Liver (tissue), 3 donors: ENCODE measurements around the gene RCAN2.

ENCODE experiments used
- EGR1 ChIP-seq, 2 donors: IDR thresholded peaks; 2 replicates each; pipeline ENCODE4 v1.6.1; 2016 to 2018; ENCODE audit warnings: antibody characterized with exemption in 2 of 2, low read depth in 2 of 2
- FOXA1 ChIP-seq: IDR thresholded peaks from 2 replicates; pipeline ENCODE4 v1.6.1; 2016; ENCODE audit warnings: antibody characterized with exemption
- GABPA ChIP-seq, 2 donors: IDR thresholded peaks in 1 of 2; conservative IDR thresholded peaks in 1 of 2; 2 replicates each; pipeline ENCODE4 v1.6.1; 2016; ENCODE audit warnings: antibody characterized with exemption in 2 of 2, mild to moderate bottlenecking in 1 of 2, moderate library complexity in 1 of 2
- HNF4G ChIP-seq: IDR thresholded peaks from 2 replicates; pipeline ENCODE4 v1.6.1; 2016; ENCODE audit warnings: antibody characterized with exemption
- JUND ChIP-seq, 2 donors: IDR thresholded peaks; 2 replicates each; pipeline ENCODE4 v1.6.1; 2016; ENCODE audit warnings: antibody characterized with exemption in 2 of 2
- SP1 ChIP-seq: IDR thresholded peaks from 2 replicates; pipeline ENCODE4 v1.6.1; 2018; ENCODE audit warnings: antibody characterized with exemption, mild to moderate bottlenecking
- YY1 ChIP-seq: IDR thresholded peaks from 2 replicates; pipeline ENCODE4 v1.6.1; 2016; ENCODE audit warnings: antibody characterized with exemption, mild to moderate bottlenecking
- TF ChIP-seq, protein P1 (sequence below): fragments of 150-350 bp; IDR thresholded peaks from 2 replicates; pipeline ENCODE4 v1.5.1; 2017; ENCODE audit warnings: improper control_type of control experiment, low read depth, low read length; ENCODE audit not compliant: missing input control
- TF ChIP-seq, protein P2 (sequence below): IDR thresholded peaks from 2 replicates; pipeline ENCODE4 v1.6.1; 2016; ENCODE audit warnings: antibody characterized with exemption
- TF ChIP-seq, protein P3 (sequence below): IDR thresholded peaks from 2 replicates; pipeline ENCODE4 v1.6.1; 2016; ENCODE audit warnings: antibody characterized with exemption, mild to moderate bottlenecking
- TF ChIP-seq, protein P4 (sequence below): IDR thresholded peaks from 2 replicates; pipeline ENCODE4 v1.6.1; 2016; ENCODE audit warnings: antibody characterized with exemption
- TF ChIP-seq, protein P5 (sequence below): IDR thresholded peaks from 2 replicates; pipeline ENCODE4 v1.6.1; 2016; ENCODE audit warnings: antibody characterized with exemption
- donor health status: healthy.
- donor health status: healthy.

DNA sequence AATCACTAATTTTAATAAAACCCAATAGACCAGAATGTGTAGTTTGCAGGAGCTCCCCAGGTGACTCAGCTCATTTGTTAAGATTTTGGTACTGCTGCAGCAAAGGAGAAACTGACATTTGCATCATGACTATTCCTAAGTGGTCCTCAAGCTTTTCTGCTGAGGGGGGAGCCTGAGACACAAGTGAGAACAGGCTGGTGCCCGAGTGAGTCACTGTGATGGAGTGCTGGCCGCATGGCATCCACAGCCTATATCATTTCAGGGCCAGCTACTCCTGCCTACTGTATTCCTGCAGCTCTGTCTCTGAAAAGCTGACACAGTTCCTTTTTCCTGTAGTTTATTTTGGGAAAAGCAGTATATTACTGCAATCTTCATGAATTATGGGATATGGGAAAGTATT is 206.8 kb downstream of the RCAN2 start:
- TF ChIP-seq, protein P1, sequence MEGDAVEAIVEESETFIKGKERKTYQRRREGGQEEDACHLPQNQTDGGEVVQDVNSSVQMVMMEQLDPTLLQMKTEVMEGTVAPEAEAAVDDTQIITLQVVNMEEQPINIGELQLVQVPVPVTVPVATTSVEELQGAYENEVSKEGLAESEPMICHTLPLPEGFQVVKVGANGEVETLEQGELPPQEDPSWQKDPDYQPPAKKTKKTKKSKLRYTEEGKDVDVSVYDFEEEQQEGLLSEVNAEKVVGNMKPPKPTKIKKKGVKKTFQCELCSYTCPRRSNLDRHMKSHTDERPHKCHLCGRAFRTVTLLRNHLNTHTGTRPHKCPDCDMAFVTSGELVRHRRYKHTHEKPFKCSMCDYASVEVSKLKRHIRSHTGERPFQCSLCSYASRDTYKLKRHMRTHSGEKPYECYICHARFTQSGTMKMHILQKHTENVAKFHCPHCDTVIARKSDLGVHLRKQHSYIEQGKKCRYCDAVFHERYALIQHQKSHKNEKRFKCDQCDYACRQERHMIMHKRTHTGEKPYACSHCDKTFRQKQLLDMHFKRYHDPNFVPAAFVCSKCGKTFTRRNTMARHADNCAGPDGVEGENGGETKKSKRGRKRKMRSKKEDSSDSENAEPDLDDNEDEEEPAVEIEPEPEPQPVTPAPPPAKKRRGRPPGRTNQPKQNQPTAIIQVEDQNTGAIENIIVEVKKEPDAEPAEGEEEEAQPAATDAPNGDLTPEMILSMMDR, result no peak
- TF ChIP-seq, protein P2, sequence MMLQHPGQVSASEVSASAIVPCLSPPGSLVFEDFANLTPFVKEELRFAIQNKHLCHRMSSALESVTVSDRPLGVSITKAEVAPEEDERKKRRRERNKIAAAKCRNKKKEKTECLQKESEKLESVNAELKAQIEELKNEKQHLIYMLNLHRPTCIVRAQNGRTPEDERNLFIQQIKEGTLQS, result no peak
- TF ChIP-seq HNF4G (no peak), YY1 (no peak), SP1 (no peak), FOXA1 (no peak), GABPA (IDR thresholded peaks at IDR 0.05 in 1 of 2, conservative IDR thresholded peaks at IDR 0.05 in 1 of 2) (no peak), JUND (IDR thresholded peaks at IDR 0.05) (no peak), EGR1 (IDR thresholded peaks at IDR 0.05; ENCODE audit: low read depth in 2 of 2) (no peak)
- TF ChIP-seq, protein P3, sequence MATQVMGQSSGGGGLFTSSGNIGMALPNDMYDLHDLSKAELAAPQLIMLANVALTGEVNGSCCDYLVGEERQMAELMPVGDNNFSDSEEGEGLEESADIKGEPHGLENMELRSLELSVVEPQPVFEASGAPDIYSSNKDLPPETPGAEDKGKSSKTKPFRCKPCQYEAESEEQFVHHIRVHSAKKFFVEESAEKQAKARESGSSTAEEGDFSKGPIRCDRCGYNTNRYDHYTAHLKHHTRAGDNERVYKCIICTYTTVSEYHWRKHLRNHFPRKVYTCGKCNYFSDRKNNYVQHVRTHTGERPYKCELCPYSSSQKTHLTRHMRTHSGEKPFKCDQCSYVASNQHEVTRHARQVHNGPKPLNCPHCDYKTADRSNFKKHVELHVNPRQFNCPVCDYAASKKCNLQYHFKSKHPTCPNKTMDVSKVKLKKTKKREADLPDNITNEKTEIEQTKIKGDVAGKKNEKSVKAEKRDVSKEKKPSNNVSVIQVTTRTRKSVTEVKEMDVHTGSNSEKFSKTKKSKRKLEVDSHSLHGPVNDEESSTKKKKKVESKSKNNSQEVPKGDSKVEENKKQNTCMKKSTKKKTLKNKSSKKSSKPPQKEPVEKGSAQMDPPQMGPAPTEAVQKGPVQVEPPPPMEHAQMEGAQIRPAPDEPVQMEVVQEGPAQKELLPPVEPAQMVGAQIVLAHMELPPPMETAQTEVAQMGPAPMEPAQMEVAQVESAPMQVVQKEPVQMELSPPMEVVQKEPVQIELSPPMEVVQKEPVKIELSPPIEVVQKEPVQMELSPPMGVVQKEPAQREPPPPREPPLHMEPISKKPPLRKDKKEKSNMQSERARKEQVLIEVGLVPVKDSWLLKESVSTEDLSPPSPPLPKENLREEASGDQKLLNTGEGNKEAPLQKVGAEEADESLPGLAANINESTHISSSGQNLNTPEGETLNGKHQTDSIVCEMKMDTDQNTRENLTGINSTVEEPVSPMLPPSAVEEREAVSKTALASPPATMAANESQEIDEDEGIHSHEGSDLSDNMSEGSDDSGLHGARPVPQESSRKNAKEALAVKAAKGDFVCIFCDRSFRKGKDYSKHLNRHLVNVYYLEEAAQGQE, result no peak
- TF ChIP-seq, protein P4, sequence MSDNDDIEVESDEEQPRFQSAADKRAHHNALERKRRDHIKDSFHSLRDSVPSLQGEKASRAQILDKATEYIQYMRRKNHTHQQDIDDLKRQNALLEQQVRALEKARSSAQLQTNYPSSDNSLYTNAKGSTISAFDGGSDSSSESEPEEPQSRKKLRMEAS, result no peak
- TF ChIP-seq, protein P5, sequence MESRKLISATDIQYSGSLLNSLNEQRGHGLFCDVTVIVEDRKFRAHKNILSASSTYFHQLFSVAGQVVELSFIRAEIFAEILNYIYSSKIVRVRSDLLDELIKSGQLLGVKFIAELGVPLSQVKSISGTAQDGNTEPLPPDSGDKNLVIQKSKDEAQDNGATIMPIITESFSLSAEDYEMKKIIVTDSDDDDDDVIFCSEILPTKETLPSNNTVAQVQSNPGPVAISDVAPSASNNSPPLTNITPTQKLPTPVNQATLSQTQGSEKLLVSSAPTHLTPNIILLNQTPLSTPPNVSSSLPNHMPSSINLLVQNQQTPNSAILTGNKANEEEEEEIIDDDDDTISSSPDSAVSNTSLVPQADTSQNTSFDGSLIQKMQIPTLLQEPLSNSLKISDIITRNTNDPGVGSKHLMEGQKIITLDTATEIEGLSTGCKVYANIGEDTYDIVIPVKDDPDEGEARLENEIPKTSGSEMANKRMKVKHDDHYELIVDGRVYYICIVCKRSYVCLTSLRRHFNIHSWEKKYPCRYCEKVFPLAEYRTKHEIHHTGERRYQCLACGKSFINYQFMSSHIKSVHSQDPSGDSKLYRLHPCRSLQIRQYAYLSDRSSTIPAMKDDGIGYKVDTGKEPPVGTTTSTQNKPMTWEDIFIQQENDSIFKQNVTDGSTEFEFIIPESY, result no peak
